ENCODE results near the gene STRIP1. TPM values are rescaled to one million over a fixed set of nuclear protein-coding genes. Genes with fewer than 3 reads are reported as not detected.
"Not testable (repeated sequence)": the region's sequence is repeated elsewhere in the genome, so short reads cannot be mapped to it uniquely, and the experiment has no call there.

STRIP1 gene
- total RNA-seq, 1 donor from 2014 or later = 16.2 TPM

GRCh38 chr1:110064576-110065337 lies 30.3 kb downstream of the STRIP1 start:
- no peak for DNase-seq
- no peak for ATAC-seq (ENCODE audit: poor library complexity)
- intact Hi-C loops (cut with DNase I) = no loop called here

GRCh38 chr1:110065841-110066240 lies 31.4 kb downstream of the STRIP1 start:
- intact Hi-C loops (cut with DNase I) = no loop called here
- DNase-seq (no peak), ATAC-seq (ENCODE audit: poor library complexity) (no peak)

GRCh38 chr1:110067479-110067892 lies 33.1 kb downstream of the STRIP1 start:
- no peak for ATAC-seq (ENCODE audit: poor library complexity)

GRCh38 chr1:110067893-110068645 lies 33.6 kb downstream of the STRIP1 start:
- ATAC-seq (ENCODE audit: poor library complexity) (peak; percentile 30), DNase-seq (no peak)
- intact Hi-C loops (cut with DNase I) = no loop called here

More at GRCh38 chr1:110067479-110067892, 33.1 kb downstream of the STRIP1 start:
- no peak for DNase-seq
- intact Hi-C loops (cut with DNase I) = no loop called here

- no peak for ATAC-seq (ENCODE audit: poor library complexity)
- intact Hi-C loops (cut with DNase I) = no loop called here
- no peak for DNase-seq
Observed at GRCh38 chr1:110068646-110069403, 34.4 kb downstream of the STRIP1 start.

- DNase-seq (no peak), ATAC-seq (ENCODE audit: poor library complexity) (peak; percentile 23)
- intact Hi-C loops (cut with DNase I) = no loop called here
Observed at GRCh38 chr1:110069404-110070281, 35.2 kb downstream of the STRIP1 start.

GRCh38 chr1:110070282-110070669 lies 35.9 kb downstream of the STRIP1 start:
- DNase-seq (no peak), ATAC-seq (ENCODE audit: poor library complexity) (no peak)
- intact Hi-C loops (cut with DNase I) = no loop called here

GRCh38 chr1:110070671-110071242 lies 36.3 kb downstream of the STRIP1 start, which contains the start of gene ALX3:
Gene ALX3, minus strand, starts transcription at chr1:110070672. Its CDS starts 60 bp downstream, at chr1:110070612.
- no peak for DNase-seq
- no peak for ATAC-seq (ENCODE audit: poor library complexity)
- intact Hi-C loops (cut with DNase I) = no loop called here

GRCh38 chr1:110074166-110074565 lies 39.7 kb downstream of the STRIP1 start:
- intact Hi-C loops (cut with DNase I) = no loop called here
- ATAC-seq (ENCODE audit: poor library complexity) (no peak), DNase-seq (no peak)

- intact Hi-C loops (cut with DNase I) = no loop called here
- DNase-seq = peak; percentile 1
- no peak for ATAC-seq (ENCODE audit: poor library complexity)
Observed at GRCh38 chr1:110076789-110077500, 42.5 kb downstream of the STRIP1 start.

- DNase-seq; intact Hi-C loops (cut with DNase I); ATAC-seq (ENCODE audit: poor library complexity): not testable (repeated sequence)
Observed at GRCh38 chr1:110079995-110080394, 45.6 kb downstream of the STRIP1 start.

- intact Hi-C loops (cut with DNase I) = no loop called here
- no peak for ATAC-seq (ENCODE audit: poor library complexity)
- peak; percentile 13 for DNase-seq
Observed at GRCh38 chr1:110081061-110081460, 46.6 kb downstream of the STRIP1 start.

GRCh38 chr1:110082477-110082876 lies 48.1 kb downstream of the STRIP1 start:
- intact Hi-C loops (cut with DNase I) = no loop called here
- ATAC-seq (ENCODE audit: poor library complexity) = no peak

GRCh38 chr1:110083061-110083865 lies 48.8 kb downstream of the STRIP1 start:
- no peak for ATAC-seq (ENCODE audit: poor library complexity)

More at GRCh38 chr1:110082477-110082876, 48.1 kb downstream of the STRIP1 start:
- peak; percentile 5 for DNase-seq

GRCh38 chr1:110083866-110084226 lies 49.4 kb downstream of the STRIP1 start:
- ATAC-seq (ENCODE audit: poor library complexity) = peak; percentile 26
- intact Hi-C loops (cut with DNase I) = no loop called here
- peak; percentile 39 for DNase-seq

More at GRCh38 chr1:110083061-110083865, 48.8 kb downstream of the STRIP1 start:
- DNase-seq = peak; percentile 5
- intact Hi-C loops (cut with DNase I) = no loop called here

GRCh38 chr1:110084227-110085078 lies 50.0 kb downstream of the STRIP1 start:
- DNase-seq (peak; percentile 69), ATAC-seq (ENCODE audit: poor library complexity) (peak; percentile 88)
- intact Hi-C loops (cut with DNase I) = no loop called here
